ENCODE measurements around the gene TAC4. TPM values are rescaled to one million over a fixed set of nuclear protein-coding genes. Genes with fewer than 3 reads are reported as not detected.
"Not testable (repeated sequence)": the region's sequence is repeated elsewhere in the genome, so short reads cannot be mapped to it uniquely, and the experiment has no call there.

Gene TAC4
- total and polyA plus RNA-seq, 2 donors (not counting 1 experiment from before 2014, with no cell fraction given): not detected

GRCh38 chr17:49830605-49831004 is 17.3 kb downstream of the TAC4 start:
- Histone ChIP-seq H3K4me3 (ENCODE audit: control extremely low read depth in 1 of 5, extremely low read depth in 1 of 5, insufficient read depth in 1 of 5, low read depth in 2 of 5, low read length in 4 of 5) (no peak overlapping the region), H3K4me2 (replicated peaks; ENCODE audit: low read depth, low read length, poor library complexity, severe bottlenecking) (no peak overlapping the region), H3K36me3 (replicated peaks in 1 of 2; ENCODE audit: control extremely low read depth in 1 of 2, control insufficient read depth in 1 of 2, extremely low read depth in 1 of 2, insufficient read depth in 2 of 2, low read length in 1 of 2) (peaks cover 5 to 47% of the 10 kb centered on the region in 2 experiments), H4K20me1 (ENCODE audit: control insufficient read depth, insufficient read depth, low read length, poor library complexity, severe bottlenecking) (no peaks in the 10 kb centered on the region), H3K27ac (ENCODE audit: low read length in 2 of 2) (no peak overlapping the region), H3K27me3 (replicated peaks in 1 of 4; ENCODE audit: control extremely low read depth in 1 of 4, control insufficient read depth in 3 of 4, insufficient read depth in 4 of 4, low read length in 3 of 4) (no peaks in the 10 kb centered on the region), H3K9me3 (ENCODE audit: control extremely low read depth in 1 of 3, control insufficient read depth in 2 of 3, insufficient read depth in 1 of 3, low read length in 2 of 3) (no peaks in the 10 kb centered on the region), H2AFZ (ENCODE audit: insufficient read depth, low read depth, low read length, poor library complexity, severe bottlenecking) (no peak overlapping the region), H3K79me2 (ENCODE audit: control insufficient read depth, insufficient read depth, low read length) (no peaks in the 10 kb centered on the region), H3K9ac (ENCODE audit: low read length) (no peak overlapping the region), H3K4me1 (ENCODE audit: control insufficient read depth in 2 of 2, insufficient read depth in 2 of 2, low read length in 2 of 2) (no peaks in the 10 kb centered on the region)
- DNase-seq (no peak), ATAC-seq (ENCODE audit: low read depth) (no peak)
- TF ChIP-seq CTCF (IDR thresholded peaks at IDR 0.05): no peak
- TF ChIP-seq EZH2 (IDR thresholded peaks at IDR 0.05; ENCODE audit: borderline replicate concordance, insufficient read depth, low read depth, low read length, poor library complexity, severe bottlenecking): no peak
- Mint-ChIP-seq H3K4me1 (peaks cover 4% of the 10 kb centered on the region), H3K27me3 (no peaks in the 10 kb centered on the region), H3K27ac (no peak overlapping the region), H3K9me3 (ENCODE audit: insufficient read depth) (no peaks in the 10 kb centered on the region), H3K4me3 (no peak overlapping the region)
- CTCF ChIA-PET: interaction anchor here (1.0 kb wide), 1 partner anchor 36 kb away, joined by 6 read pairs; no protein-coding TSS in a partner anchor
- POLR2A ChIA-PET: interaction anchor here (0.7 kb wide), 1 partner anchor 29 kb away, joined by 9 read pairs; no protein-coding TSS in a partner anchor
- intact Hi-C loops (cut with micrococcal nuclease): no loop called here
- WGBS (ENCODE audit: insufficient coverage): no CpG with 5 or more reads among the region's 1 CpG

- ATAC-seq (ENCODE audit: low read depth) (no peak), DNase-seq (no peak)
- no peak overlapping the region for H3K27ac Mint-ChIP-seq
- Histone ChIP-seq H3K4me3 (ENCODE audit: control extremely low read depth in 1 of 5, extremely low read depth in 1 of 5, insufficient read depth in 1 of 5, low read depth in 2 of 5, low read length in 4 of 5) (no peak overlapping the region), H2AFZ (ENCODE audit: insufficient read depth, low read depth, low read length, poor library complexity, severe bottlenecking) (no peak overlapping the region), H3K9ac (ENCODE audit: low read length) (no peak overlapping the region), H3K79me2 (ENCODE audit: control insufficient read depth, insufficient read depth, low read length) (no peaks in the 10 kb centered on the region), H3K9me3 (ENCODE audit: control extremely low read depth in 1 of 3, control insufficient read depth in 2 of 3, insufficient read depth in 1 of 3, low read length in 2 of 3) (no peaks in the 10 kb centered on the region), H3K4me1 (ENCODE audit: control insufficient read depth in 2 of 2, insufficient read depth in 2 of 2, low read length in 2 of 2) (no peaks in the 10 kb centered on the region), H3K36me3 (replicated peaks in 1 of 2; ENCODE audit: control extremely low read depth in 1 of 2, control insufficient read depth in 1 of 2, extremely low read depth in 1 of 2, insufficient read depth in 2 of 2, low read length in 1 of 2) (peaks cover 10 to 62% of the 10 kb centered on the region in 2 experiments), H4K20me1 (ENCODE audit: control insufficient read depth, insufficient read depth, low read length, poor library complexity, severe bottlenecking) (no peaks in the 10 kb centered on the region), H3K27ac (ENCODE audit: low read length in 2 of 2) (no peak overlapping the region), H3K27me3 (replicated peaks in 1 of 4; ENCODE audit: control extremely low read depth in 1 of 4, control insufficient read depth in 3 of 4, insufficient read depth in 4 of 4, low read length in 3 of 4) (no peaks in the 10 kb centered on the region), H3K4me2 (replicated peaks; ENCODE audit: low read depth, low read length, poor library complexity, severe bottlenecking) (no peak overlapping the region)
- H3K4me1 Mint-ChIP-seq: no peaks in the 10 kb centered on the region
- no peaks in the 10 kb centered on the region for H3K9me3 Mint-ChIP-seq (ENCODE audit: insufficient read depth)
- ChIA-PET POLR2A (no interaction called here), CTCF (no interaction called here)
- intact Hi-C loops (cut with micrococcal nuclease): no loop called here
- TF ChIP-seq EZH2 (IDR thresholded peaks at IDR 0.05; ENCODE audit: borderline replicate concordance, insufficient read depth, low read depth, low read length, poor library complexity, severe bottlenecking): no peak
- TF ChIP-seq CTCF (IDR thresholded peaks at IDR 0.05): no peak
- no peak overlapping the region for H3K4me3 Mint-ChIP-seq
- H3K27me3 Mint-ChIP-seq: no peaks in the 10 kb centered on the region
- WGBS (ENCODE audit: insufficient coverage): 100% methylated on average over 1 of the region's 2 CpGs
Measured at GRCh38 chr17:49829026-49829425, 18.8 kb downstream of the TAC4 start.

GRCh38 chr17:49828325-49828724 is 19.5 kb downstream of the TAC4 start:
- H3K27ac ChIP-seq (ENCODE audit: low read length in 2 of 2); H3K9me3 Mint-ChIP-seq (ENCODE audit: insufficient read depth); H3K4me3 Mint-ChIP-seq; H2AFZ ChIP-seq (ENCODE audit: insufficient read depth, low read depth, low read length, poor library complexity, severe bottlenecking); H3K9me3 ChIP-seq (ENCODE audit: control extremely low read depth in 1 of 3, control insufficient read depth in 2 of 3, insufficient read depth in 1 of 3, low read length in 2 of 3); ATAC-seq (ENCODE audit: low read depth); H3K4me3 ChIP-seq (ENCODE audit: control extremely low read depth in 1 of 5, extremely low read depth in 1 of 5, insufficient read depth in 1 of 5, low read depth in 2 of 5, low read length in 4 of 5); H3K27me3 ChIP-seq (replicated peaks in 1 of 4; ENCODE audit: control extremely low read depth in 1 of 4, control insufficient read depth in 3 of 4, insufficient read depth in 4 of 4, low read length in 3 of 4); H4K20me1 ChIP-seq (ENCODE audit: control insufficient read depth, insufficient read depth, low read length, poor library complexity, severe bottlenecking); H3K4me1 ChIP-seq (ENCODE audit: control insufficient read depth in 2 of 2, insufficient read depth in 2 of 2, low read length in 2 of 2); POLR2A ChIA-PET; H3K4me2 ChIP-seq (replicated peaks; ENCODE audit: low read depth, low read length, poor library complexity, severe bottlenecking); H3K27ac Mint-ChIP-seq; DNase-seq; H3K27me3 Mint-ChIP-seq; H3K79me2 ChIP-seq (ENCODE audit: control insufficient read depth, insufficient read depth, low read length); H3K4me1 Mint-ChIP-seq; intact Hi-C loops (cut with micrococcal nuclease); H3K9ac ChIP-seq (ENCODE audit: low read length); CTCF ChIA-PET: not testable (repeated sequence)
- H3K36me3 ChIP-seq (replicated peaks in 1 of 2; ENCODE audit: control extremely low read depth in 1 of 2, control insufficient read depth in 1 of 2, extremely low read depth in 1 of 2, insufficient read depth in 2 of 2, low read length in 1 of 2): peaks cover 16 to 69% of the 10 kb centered on the region in 2 experiments
- WGBS (ENCODE audit: insufficient coverage): no CpG with 5 or more reads among the region's 2 CpGs

All from B cell (primary cell).